ENCODE data around the gene SEZ6. TPM values are rescaled to one million over a fixed set of nuclear protein-coding genes. Genes with fewer than 3 reads are reported as not detected.
A peak's percentile ranks its signal among the peaks of the same experiment; 100 is the strongest.

SEZ6 gene
- total RNA-seq, 1 donor from 2014 or later: 0.30 TPM

DNA sequence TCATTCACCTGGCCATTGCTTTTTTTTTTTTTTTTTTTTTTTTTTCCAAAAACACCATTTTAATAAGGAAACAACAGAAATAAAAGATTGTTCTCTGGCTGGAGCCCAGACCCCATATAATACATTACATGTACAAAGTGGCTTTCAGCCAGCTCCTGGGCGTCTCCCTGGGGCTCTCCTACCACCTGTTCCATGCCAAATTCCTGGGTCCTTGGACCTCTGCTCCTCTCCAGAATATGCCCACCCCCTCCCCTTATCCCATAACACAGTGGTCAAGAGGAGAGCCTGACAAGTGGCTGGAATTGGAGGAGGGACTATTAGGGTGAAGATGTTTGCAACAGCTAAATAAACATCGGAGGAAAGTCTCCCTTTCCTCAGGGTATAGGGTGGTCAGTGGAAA is 50.9 kb downstream of the SEZ6 start:
- DNase-seq: no peak

- peak; percentile 32 for DNase-seq
Measured at GRCh38 chr17:28953444-28954118, 52.3 kb downstream of the SEZ6 start.

GRCh38 chr17:28951991-28952975 is 53.5 kb downstream of the SEZ6 start:
- DNase-seq: peak; percentile 100

DNA sequence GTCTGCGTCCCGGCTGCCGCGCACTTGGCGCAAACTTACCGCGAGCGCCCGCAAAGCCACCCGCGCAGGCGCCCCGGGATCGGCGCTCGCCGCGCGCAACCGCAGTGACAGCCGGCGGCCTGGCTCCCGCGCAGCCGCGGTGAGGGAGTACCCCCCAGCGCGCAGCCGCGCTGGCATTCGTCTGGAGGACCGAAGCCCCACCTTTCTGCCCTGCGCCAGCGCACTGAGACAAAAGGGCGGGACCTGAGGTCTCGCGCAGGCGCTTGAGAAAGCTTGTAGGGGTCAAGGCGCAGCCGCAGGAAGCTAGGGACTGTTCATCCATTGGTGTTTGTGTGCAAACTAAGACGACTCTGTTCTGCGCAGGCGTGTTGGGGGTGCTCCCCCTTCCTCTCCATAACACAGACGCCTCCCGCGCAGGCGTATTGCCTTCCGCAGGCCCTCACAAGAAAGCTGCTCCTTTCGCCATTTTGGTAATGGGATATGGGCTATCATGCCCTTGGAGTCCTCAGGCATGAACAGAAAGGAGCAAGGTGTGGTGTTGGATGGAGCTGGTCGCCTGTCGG is 54.3 kb downstream of the SEZ6 start, which contains the start of gene PHF12:
PHF12 (minus strand) TSS at position 91 of the 563 bp plus-strand sequence. CDS start 558 bp downstream, outside the sequence.
- peak; percentile 100 for DNase-seq

DNA sequence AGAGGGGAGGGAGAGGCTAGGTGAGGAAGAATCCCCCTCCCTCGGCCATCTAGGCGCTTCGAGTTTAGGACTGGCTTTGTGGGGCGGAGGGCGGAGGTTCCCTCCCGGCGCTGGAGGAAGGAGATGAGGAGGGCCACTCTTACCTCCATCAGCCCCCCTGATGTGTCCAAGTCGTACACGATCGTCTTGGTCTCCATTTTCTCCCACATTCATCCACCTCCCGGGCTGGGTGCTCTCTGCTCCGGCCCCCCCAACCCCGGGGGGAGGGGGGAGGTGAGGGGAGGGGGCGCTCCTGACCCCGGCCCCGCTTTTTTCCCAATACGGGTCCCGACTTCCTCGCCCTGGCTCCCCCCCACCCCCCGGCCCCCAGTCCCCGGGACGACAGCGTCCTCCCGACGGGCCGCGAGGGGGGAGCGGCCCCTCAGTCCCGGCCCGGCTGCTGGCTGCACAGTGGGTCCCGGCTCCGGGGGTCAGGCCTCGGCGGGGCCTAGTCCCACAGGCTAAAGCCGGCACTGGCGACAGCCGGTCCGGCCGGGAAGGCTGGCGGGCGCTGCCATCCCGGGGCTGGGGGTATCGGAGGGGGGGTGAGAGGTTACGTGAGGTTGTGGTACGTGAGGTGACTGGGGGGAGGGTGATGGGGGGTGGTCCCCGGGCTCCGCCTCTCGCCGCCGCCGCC is 54.9 kb downstream of the SEZ6 start:
- DNase-seq: no peak

GRCh38 chr17:28950017-28950751 is 55.6 kb downstream of the SEZ6 start:
- DNase-seq: peak; percentile 72

DNA sequence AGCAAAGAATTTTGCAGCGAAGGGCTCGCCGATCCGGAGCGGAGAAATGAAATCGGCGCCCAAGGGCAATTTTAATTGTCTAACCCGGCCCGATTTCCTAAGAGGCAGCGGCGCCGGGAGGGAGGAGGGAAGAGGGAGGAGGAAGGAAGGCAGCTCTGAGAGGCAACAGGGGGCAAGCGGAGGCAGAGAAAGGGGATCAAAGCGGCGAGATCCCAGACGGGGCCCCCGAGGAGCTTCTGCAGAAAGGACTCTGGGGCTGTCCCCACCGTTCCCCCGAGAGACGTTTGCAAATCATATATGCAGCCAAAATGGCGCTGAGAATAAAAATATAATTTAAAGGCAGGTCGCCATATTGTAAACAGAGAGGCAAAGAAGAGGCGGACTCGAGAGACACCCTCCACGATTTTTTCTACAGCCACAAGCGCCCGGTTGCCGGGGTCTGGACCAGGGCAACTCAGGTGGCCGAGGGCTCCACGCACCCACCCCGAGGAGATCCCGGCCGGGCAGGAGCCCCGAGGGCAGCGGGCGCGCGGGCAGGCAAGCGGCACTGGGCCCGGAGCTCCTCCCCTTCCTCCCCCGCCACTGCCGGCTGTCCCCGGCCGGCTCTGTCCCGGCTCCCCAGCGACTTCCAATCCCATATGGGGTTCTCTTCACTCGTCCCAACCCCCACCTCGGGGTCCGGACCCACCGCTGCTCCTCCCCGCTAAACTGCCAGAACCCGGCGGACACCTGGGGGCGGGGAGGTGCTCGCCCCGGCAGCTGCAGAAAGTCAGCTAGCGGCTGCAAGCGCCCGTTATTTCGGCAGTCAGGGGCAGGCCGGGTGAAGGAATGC is 56.4 kb downstream of the SEZ6 start:
- DNase-seq: peak; percentile 69

- DNase-seq: peak; percentile 69
Measured at GRCh38 chr17:28948873-28949184, 57.0 kb downstream of the SEZ6 start.

GRCh38 chr17:28948342-28948741 is 57.5 kb downstream of the SEZ6 start:
- no peak for DNase-seq

DNA sequence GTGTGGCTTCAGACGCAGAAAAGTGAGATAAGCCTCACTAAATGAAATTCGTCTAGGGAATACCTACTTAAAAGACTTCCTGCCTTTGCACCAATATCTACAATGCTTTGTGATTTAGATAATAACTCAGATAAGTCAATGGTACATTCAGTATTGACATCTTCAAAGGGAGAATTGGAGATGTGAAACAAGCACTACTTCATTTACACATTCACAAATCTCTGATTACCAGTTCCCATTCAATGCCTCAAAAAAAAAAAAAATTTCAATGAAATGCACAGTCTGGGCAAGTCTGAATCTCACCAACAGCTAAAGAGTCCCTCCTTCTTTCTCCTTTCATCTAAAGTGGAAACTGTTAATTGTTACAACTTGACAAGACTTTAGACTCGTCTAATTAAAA is 58.2 kb downstream of the SEZ6 start:
- DNase-seq: no peak

- no peak for DNase-seq
Measured at GRCh38 chr17:28946239-28946638, 59.6 kb downstream of the SEZ6 start.

DNA sequence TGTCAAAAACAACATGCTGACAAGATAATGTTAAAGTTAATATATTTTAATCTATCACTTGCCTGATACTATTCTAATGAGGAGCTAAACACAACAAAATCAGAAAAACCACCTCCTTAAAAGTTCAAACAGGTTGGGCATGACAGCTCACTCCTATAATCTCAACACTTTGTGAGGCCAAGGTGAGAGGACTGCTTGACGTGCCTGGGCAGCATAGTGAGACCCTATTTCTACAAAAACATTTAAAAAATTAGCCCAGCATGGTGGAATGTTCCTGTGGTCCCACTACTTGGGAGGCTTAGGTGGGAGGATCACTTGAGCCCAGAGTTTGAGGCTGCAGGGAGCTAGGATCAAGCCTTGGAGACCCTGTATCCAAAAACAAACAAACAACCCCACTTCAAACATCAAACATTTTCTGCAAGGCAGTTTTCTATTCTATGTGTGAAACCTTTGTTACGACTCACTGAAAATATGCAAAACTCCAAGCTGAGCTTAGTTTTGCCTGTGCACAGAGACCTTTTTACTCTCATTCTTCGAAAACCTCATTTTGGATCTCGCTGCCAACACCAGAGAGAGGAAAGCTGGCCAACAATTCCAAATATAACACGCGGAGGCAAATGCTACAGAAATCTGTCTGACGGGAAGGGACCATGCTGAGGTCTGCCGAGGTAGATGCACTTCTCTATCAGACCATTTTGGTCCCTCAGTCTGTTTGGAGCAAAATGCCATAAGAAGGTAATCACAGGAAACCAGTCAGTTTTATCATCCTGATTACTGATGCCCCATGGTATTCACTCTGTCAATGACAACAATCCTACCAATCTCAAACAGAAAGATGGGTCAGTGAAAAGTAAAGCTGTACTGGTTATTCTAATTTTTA is 60.7 kb downstream of the SEZ6 start:
- DNase-seq: no peak

DNA sequence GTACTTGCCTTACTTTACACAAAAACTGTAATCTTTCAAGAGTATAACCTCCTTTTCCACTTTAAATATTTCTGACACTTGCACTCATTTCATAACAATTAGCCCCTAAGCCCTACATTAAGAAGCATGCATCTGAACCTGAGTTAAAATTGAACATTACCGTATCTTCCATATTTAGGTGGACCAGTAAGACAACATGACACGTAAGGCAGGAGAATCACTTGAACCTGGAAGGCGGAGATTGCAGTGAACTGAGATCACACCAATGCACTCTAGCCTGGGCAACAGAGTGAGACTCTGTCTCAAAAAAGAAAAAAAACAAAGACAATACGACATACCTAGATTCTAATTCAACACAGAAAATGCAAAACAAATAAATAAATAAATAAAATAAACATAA is 61.5 kb downstream of the SEZ6 start:
- DNase-seq: no peak

DNA sequence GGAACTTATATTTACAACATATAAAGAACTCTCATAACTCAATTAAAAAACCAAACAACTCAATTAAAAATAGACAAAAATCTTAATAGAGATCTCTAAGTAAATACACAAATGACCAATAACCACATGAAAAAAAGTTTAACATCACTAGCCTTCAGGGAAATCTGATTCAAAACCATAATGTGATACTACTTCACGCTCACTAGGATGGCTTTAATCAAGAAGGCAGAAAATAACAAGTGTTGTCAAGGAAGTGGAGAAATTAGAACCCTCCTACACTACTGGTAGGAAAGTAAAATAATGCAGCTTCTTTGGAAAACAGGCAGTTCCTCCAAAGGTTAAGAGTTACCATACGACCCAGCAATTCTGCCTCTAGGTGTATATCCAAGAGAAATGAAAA is 62.9 kb downstream of the SEZ6 start:
- no peak for DNase-seq

GRCh38 chr17:28941251-28941650 is 64.6 kb downstream of the SEZ6 start:
- DNase-seq: no peak

- DNase-seq: no peak
Measured at GRCh38 chr17:28940675-28941074, 65.2 kb downstream of the SEZ6 start.

DNA sequence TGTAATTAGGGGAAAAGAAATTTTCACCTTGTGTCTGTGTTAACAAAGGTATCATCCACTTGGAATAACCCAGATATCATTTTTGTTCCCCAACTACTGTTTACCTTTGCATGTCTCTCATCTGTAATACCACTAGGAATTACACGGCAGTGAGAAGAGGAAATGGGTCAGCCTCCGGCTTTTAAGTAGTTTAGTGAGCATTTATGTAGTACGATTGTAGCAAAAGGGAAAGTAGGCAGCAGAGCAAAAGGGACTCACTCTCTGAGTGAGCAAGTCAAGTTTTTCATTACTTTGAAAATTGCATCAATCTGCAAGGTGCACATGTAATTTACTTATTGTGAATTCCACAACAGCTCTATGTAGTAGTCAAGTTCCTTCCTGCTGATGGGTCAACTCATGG is 65.7 kb downstream of the SEZ6 start:
- no peak for DNase-seq

GRCh38 chr17:28938552-28938951 is 67.3 kb downstream of the SEZ6 start:
- no peak for DNase-seq

DNA sequence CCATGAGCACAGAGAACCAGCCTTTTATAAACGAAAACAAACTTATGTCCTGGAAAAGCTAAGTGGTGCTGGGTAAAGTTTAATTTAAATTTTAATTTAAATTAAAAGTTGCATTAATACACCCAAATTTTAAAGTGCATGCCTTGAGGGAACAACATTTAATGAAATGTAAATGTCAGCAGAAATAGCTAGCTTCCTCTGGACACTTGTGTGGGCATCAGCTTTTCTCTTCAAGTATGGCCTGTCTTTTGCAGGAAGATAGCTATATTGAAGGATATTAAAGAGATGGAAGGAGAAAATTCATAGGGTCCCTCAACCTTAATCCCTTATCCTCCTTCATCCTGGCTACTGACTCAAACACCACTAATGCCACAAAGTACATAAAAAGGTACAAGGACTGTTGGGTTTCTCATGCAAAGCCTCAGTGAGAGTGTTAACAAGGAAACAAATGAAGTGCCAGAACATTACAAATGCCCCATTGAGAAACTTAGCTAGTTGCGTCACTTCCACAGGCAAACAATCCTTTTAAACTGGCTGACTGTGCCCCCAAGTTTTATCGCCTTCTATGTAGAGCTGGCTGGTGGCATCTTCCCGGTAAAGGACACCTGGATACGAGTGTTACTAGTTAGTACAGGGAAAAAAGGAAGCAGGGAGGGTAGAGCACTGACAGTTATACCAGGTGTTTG is 68.6 kb downstream of the SEZ6 start:
- DNase-seq: no peak

Data from skin of body (tissue), 2 donors.